Measurements from ENCODE around the gene C15orf39. TPM values are rescaled to one million over a fixed set of nuclear protein-coding genes. Genes with fewer than 3 reads are reported as not detected.
A peak's percentile ranks its signal among the peaks of the same experiment; 100 is the strongest.
"Not testable (repeated sequence)": the region's sequence is repeated elsewhere in the genome, so short reads cannot be mapped to it uniquely, and the experiment has no call there.

The C15orf39 gene
- total RNA-seq = 25.5 TPM

DNA sequence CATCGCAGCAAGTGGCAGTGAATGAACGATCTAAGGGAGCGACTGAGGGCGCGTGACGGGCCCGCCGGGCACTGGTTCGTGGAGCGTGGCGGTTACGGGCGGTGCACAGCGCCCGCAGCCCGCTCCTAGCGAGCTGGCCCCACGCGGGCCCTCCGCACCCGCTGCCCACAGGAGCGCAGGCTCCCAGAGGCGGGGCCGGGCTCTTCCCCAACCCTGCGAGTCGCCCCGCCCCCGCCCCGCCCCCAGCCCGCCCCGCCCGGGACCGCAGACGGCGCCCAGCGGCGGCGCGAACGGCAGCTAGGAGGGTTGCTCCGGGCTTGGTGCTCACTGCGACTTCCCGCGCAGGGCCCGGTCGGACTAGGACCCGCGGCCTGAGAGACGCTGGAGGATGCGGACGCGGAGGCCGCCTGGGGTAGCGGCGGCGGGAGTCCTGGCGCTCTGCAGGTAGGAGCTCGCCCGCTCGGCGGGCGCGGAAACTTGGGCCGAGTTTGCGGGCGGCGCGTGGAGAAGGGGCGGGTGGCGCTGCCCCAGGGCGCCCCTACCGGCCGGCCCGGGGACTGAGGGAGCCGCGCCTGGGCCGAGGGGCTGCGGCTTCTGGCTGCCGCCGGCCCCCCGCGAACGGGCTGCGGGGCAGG lies at the start of gene C15orf39:
Gene C15orf39 (plus strand): TSS at position 267 of the 635 bp plus-strand sequence. CDS start 4,167 bp downstream, outside the sequence.
- intact Hi-C loops (cut with DNase I) = loop anchor here (5.0 kb wide), 1 partner anchor 159 kb away; no protein-coding TSS in a partner anchor
- ATAC-seq = peak; percentile 68
- peak; percentile 83 for DNase-seq (ENCODE audit: low spot score)

DNA sequence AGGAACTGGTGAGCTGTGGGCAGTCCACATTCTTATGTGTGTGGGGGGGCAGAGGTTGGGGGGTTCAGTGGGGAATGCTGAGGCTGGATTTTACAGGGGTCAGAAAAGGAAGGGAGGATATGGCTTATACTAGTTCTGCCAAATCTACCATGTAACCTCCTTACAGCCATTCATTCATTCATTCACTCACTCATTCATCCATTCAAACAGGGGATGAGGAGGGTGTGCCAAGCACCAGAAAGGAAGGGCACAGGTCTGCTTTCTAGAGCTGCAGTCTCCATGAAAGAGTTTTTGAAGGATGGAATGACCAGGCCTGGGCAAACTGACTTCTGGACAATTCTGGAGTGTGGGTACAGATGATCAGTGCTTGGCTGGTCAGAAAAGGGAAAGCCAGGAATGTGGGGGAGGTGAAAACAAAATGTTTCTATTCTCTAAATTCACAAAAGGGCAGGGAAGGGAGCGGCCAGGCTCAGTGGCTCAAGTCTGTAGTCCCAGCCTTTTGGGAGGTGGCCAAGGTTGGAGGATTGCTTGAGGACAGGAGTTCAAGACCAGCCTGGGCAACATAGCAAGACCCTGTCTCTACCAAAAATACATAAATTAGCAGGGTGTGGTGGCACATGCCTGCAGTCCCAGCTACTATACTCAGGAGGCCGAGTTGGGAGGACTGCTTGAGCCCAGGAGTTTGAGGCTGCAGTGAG lies 49.2 kb upstream of the C15orf39 start:
- DNase-seq (ENCODE audit: low spot score) (no peak), ATAC-seq (no peak)
- intact Hi-C loops (cut with DNase I) = no loop called here

- intact Hi-C loops (cut with DNase I) = no loop called here
- ATAC-seq = peak; percentile 35
- no peak for DNase-seq (ENCODE audit: low spot score)
Observed at GRCh38 chr15:75153087-75153486, 48.6 kb upstream of the C15orf39 start.

GRCh38 chr15:75153565-75154276 lies 48.0 kb upstream of the C15orf39 start:
- ATAC-seq (no peak), DNase-seq (ENCODE audit: low spot score) (no peak)
- intact Hi-C loops (cut with DNase I) = no loop called here

DNA sequence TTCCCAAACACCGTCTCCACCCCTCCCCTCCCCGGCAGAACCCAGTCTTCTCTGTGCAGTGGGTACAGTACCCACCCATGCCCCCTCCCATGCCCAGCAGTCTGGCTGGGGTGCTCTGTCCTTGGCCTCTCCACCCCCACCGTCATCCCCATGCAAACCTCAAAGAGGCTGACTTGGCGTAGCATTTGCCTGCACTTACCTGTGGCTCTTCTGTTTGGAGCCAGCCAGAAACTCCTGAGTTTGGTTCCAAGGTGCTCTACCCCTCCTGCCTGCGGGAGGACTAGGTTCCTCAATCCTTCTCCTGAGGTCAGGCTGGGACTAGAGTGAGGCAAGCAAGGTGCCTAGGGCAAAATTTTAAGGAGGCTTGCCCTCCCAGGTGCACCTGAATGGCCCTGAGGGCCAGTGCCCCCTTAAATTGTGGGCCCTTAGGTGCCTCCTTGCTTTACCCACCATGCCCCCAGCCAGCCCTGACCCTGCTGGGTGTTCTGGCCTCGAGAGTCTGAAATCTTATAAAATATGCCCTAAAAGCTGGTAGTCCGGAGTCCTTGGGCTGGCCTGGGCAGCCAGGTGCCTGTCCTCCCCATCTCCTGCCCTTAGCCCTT lies 47.1 kb upstream of the C15orf39 start:
- DNase-seq (ENCODE audit: low spot score) (no peak), ATAC-seq (no peak)
- intact Hi-C loops (cut with DNase I) = no loop called here

DNA sequence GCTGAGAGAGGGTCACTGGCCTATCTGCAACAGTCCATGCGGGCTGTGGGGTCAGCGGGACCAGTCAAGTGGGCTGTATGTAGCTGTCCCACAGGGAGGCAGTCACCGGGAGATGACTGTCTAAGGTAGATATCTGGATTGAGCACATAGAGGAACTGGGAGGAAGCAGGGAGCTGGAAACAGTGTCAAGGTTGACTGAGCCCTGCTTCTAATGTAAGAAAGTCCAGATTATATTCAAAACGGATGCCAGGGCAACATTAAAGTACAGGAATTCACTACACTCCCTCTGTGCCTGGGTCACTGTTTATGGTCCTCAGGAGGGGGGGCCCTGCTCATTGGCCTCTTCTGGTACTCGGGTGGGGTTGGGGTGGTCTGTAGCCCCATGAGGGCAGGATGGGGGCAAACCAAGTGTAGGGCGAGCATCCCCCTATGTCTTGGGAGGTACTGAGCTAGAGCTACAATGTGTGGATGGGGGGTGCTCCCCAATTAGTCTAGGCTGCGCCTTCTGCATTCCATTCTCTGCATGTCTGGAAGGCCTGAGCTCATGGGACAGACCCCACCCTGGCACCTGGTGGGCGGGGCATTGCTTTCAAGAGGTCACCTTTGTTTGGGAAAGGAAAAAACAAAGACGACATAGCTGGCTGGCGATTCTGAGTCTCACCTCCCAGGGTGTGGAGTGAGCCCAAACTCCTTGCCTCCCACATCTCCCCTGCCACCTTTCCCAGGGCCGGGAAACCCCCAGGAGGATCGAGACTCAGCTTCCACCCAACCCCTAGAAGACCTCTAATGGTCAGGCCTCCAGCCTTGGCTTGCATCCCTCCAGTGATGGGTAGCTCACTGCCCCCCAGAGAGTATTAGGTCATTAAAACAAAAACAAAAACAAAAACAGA lies 45.1 kb upstream of the C15orf39 start:
- DNase-seq (ENCODE audit: low spot score) (no peak), ATAC-seq (no peak)
- intact Hi-C loops (cut with DNase I) = no loop called here

- no peak for DNase-seq (ENCODE audit: low spot score)
- intact Hi-C loops (cut with DNase I) = no loop called here
- ATAC-seq = no peak
Observed at GRCh38 chr15:75158402-75158801, 43.3 kb upstream of the C15orf39 start.

- ATAC-seq (no peak), DNase-seq (ENCODE audit: low spot score) (no peak)
- intact Hi-C loops (cut with DNase I) = no loop called here
Observed at GRCh38 chr15:75159244-75159643, 42.4 kb upstream of the C15orf39 start.

DNA sequence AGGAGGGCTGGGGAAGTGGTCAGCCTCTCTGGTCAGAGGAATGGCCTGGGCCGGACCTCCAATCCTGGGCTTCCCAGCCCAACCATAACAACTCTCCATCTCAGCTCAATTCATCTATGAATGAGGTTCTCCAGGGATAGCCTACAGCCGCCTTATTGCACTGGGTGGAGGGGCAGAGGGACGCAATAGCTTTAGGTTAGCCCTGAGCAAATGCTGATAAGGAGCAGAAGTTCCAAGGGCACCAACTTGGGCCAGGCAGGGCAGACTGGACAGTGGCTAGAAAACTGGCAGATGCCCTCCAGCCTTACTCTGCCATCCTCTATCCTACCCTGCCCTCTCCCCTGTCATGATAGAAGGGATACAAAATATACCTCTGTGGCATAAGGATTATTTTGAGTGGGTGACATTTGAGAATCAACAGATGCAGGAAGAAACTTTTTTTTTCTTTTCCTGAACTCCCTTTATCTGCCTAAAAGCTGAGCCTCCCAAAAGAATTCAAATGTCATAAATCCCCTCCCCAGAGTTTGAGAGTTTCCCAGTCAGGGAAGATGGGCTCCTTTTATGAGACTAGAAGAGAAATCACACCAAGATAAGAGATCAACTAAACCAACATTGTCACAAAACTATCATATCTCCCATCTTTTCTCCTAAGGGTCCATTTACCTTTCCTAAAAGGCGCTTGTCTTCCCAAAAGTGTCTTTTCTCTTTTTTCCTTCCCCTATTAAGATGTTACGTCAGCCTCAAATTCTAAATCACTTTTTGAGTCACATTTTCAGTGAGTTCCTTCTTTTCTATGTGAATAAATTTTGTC lies 40.4 kb upstream of the C15orf39 start:
- ATAC-seq = no peak

GRCh38 chr15:75161917-75162414 lies 39.7 kb upstream of the C15orf39 start:
- DNase-seq (ENCODE audit: low spot score) (no peak), ATAC-seq (no peak)
- intact Hi-C loops (cut with DNase I) = no loop called here

More for the DNA sequence above, 40.4 kb upstream of the C15orf39 start:
- intact Hi-C loops (cut with DNase I) = no loop called here
- no peak for DNase-seq (ENCODE audit: low spot score)

- DNase-seq (ENCODE audit: low spot score) = no peak
Observed at GRCh38 chr15:75163150-75163564, 38.5 kb upstream of the C15orf39 start.

DNA sequence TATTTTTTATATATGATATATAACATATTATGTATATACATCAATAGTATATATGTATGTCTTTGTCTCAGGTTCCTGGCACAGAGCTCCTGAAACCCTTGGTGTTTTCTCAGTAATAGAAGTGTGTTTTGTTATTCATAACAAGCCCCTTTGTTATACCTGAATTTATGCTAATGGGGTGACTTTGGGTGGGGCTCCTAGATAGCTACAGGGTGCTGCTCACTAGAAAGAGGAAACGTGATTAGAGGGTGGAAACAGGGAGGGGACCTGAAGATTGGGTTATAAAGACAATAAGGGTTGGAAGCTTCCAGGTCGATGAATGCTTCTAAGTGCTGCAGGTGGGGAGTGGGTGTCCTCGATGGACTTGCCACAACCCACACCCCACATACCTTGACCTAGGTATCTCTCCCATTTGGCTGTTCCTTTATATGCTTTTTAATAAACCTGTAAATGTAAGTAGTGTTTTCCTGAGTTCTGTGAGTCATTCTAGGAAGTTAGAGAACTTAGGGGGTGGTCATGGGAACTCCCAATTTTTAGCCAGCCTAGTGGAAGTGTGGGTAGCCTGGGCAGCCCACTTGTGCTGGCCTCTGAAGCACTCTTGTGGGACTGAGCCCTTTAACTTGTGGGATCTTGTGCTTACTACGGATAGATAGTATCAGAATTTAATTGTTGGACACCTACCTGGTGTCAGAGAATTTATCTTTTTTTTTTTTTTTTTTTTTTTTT lies 36.9 kb upstream of the C15orf39 start:
- DNase-seq (ENCODE audit: low spot score) (no peak), ATAC-seq (no peak)
- intact Hi-C loops (cut with DNase I) = no loop called here

More at GRCh38 chr15:75163150-75163564, 38.5 kb upstream of the C15orf39 start:
- intact Hi-C loops (cut with DNase I) = no loop called here
- ATAC-seq = no peak

DNA sequence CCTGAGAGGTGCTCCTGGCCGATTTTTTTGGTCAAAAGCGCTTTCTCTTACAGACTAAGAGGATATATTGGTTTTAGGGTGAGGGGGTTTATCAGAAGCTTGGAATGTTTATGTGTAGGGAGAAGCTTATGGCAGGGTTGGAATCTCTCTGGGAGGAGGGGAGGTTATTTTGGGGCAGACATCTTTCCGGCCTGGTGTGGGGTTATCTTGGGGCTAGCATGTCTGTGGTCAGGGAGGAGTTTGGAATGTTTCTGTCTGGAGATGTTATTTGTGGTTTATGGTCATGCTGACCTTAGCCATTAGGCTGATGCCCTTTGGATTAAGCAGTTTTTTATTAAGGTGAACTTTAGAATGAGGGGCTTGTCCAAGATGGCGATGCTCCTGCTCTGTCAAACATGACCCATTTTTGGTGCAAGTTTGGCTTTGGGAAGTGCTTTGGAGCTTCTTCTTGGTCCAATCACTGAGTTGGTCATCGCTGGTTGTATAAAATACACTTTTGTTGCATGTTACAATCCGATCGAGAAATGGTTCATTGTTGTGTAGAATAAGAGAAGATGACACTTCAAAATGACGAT lies 35.1 kb upstream of the C15orf39 start:
- ATAC-seq; intact Hi-C loops (cut with DNase I); DNase-seq (ENCODE audit: low spot score): not testable (repeated sequence)

DNA sequence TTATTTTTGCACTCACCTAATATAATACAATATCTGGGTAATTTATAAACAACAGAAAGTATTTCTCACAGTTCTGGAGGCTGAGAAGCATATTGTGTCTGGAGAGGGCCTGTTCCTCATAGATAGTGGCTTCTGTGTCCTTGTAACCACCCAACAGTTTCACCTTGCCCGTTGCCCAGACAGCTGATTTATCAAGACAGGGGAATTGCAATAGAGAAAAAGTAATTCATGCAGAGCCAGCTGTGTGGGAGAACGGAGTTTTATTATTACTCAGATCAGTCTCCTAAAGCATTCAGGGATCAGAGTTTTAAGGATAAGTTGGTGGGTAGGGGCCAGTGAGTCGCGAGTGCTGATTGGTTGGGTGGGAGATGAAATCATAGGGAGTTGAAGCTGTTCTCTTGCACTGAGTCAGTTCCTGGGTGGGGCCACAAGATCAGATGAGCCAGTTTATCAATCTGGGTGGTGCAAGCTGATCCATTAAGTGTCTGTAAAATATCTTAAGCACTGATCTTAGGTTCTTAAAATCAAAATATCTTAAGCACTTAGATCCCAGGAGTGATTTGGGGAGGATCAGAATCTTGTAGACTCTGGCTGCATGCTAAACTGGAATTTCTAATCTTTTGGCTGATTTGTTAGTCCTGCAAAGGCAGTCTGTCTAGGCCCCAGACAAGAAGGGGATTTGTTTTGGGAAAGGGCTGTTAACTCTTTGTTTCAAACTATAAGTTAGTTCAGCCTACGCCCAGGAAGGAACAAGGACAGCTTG lies 33.9 kb upstream of the C15orf39 start:
- intact Hi-C loops (cut with DNase I) = no loop called here
- DNase-seq (ENCODE audit: low spot score) = no peak
- ATAC-seq = no peak

DNA sequence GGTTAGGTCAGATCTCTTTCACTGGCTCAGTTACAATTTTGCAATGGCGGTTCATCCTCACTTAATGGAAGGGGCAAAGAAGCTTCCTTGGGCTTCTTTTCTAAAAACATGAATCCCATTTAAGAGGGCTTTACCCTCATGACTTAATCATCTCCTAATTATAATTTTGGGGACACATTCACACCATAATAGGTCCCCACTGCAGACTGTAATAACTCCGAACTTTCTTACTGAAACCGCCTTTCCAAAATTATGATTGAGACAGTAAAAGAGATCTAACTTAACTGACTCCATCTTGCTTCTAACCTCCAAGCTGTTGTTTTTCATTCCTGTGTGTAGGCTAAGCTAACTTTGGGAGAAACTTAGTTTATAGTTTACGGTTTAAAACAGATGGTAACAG lies 33.3 kb upstream of the C15orf39 start:
- ATAC-seq = no peak
- intact Hi-C loops (cut with DNase I) = no loop called here
- DNase-seq (ENCODE audit: low spot score) = no peak

GRCh38 chr15:75170203-75170602 lies 31.5 kb upstream of the C15orf39 start:
- intact Hi-C loops (cut with DNase I) = no loop called here
- ATAC-seq (no peak), DNase-seq (ENCODE audit: low spot score) (no peak)
